Neural cell (in vitro differentiated cells): ENCODE measurements around the gene DERL3.

Experiments used
- EP300 ChIP-seq: fragments of 450-650 bp; conservative IDR thresholded peaks from 2 replicates; pipeline ENCODE4 v1.6.1; 2014; ENCODE audit warnings: antibody characterized with exemption, mild to moderate bottlenecking, moderate library complexity; ENCODE audit not compliant: poor library complexity, severe bottlenecking
- EZH2 ChIP-seq: fragments of 200-600, 300-800 bp; shearing (Covaris generic), sonication (generic); IDR thresholded peaks from 2 replicates; pipeline ENCODE4 v1.6.1; 2014; ENCODE audit warnings: antibody characterized with exemption, low read length, borderline replicate concordance, mild to moderate bottlenecking; ENCODE audit not compliant: insufficient read depth, poor library complexity, severe bottlenecking
- POLR2AphosphoS5 ChIP-seq: IDR thresholded peaks from 2 replicates; pipeline ENCODE4 v1.6.1; 2012
- RAD21 ChIP-seq: fragments of 450-650 bp; conservative IDR thresholded peaks from 2 replicates; pipeline ENCODE4 v1.6.1; 2014; ENCODE audit warnings: antibody characterized with exemption, mild to moderate bottlenecking, moderate library complexity
- REST ChIP-seq: IDR thresholded peaks from 2 replicates; pipeline ENCODE4 v1.6.1; 2012; ENCODE audit warnings: borderline replicate concordance
- SMC3 ChIP-seq: fragments of 450-650 bp; conservative IDR thresholded peaks from 2 replicates; pipeline ENCODE4 v1.6.1; 2014; ENCODE audit warnings: antibody characterized with exemption, mild to moderate bottlenecking, moderate library complexity; ENCODE audit not compliant: poor library complexity
- TAF1 ChIP-seq: IDR thresholded peaks from 2 replicates; pipeline ENCODE4 v1.6.1; 2012; ENCODE audit warnings: low read depth
- TF ChIP-seq, protein P1 (sequence below): fragments of 450-650 bp; IDR thresholded peaks from 2 replicates; pipeline ENCODE4 v1.5.1; 2014; ENCODE audit warnings: antibody characterized with exemption, mild to moderate bottlenecking, moderate library complexity; ENCODE audit not compliant: poor library complexity, severe bottlenecking

DNA sequence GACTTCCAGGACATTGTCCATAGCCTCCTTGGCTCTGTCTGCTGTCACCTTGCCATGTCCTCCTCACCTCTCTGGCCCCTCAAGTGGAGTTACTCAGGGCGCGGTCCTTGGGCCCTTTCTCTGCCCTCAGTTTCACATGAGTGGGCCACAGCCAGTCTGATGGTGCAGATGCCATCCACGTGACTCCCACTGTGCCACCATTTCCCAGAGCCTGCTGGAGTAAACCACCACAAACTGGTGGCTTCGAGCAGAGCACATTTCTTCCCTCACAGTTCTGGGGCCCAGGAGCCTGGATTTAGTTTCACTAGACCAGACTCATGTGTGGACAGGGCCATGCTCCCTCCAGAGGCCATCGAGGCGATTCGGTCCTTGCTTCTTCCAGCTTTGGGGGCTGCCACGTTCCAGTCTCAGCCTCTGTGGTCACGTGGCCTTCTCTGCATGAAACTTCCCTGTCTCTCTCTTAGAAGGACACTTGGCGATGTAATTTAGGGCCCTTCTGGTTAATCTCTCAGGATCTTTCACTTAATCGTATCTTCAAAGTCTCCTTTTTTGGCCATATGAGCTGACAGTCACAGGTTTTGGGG is 37.5 kb downstream of the DERL3 start:
- no peak for TF ChIP-seq REST
- no peak for TF ChIP-seq EP300
- TF ChIP-seq, protein P1, sequence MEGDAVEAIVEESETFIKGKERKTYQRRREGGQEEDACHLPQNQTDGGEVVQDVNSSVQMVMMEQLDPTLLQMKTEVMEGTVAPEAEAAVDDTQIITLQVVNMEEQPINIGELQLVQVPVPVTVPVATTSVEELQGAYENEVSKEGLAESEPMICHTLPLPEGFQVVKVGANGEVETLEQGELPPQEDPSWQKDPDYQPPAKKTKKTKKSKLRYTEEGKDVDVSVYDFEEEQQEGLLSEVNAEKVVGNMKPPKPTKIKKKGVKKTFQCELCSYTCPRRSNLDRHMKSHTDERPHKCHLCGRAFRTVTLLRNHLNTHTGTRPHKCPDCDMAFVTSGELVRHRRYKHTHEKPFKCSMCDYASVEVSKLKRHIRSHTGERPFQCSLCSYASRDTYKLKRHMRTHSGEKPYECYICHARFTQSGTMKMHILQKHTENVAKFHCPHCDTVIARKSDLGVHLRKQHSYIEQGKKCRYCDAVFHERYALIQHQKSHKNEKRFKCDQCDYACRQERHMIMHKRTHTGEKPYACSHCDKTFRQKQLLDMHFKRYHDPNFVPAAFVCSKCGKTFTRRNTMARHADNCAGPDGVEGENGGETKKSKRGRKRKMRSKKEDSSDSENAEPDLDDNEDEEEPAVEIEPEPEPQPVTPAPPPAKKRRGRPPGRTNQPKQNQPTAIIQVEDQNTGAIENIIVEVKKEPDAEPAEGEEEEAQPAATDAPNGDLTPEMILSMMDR: no peak
- TF ChIP-seq RAD21: no peak
- no peak for TF ChIP-seq EZH2
- no peak for TF ChIP-seq POLR2AphosphoS5
- no peak for TF ChIP-seq TAF1
- no peak for TF ChIP-seq SMC3
